ENCODE data around the gene GHRL. TPM values are rescaled to one million over a fixed set of nuclear protein-coding genes. Genes with fewer than 3 reads are reported as not detected.

GHRL gene
- total and polyA plus RNA-seq, 3 donors from 2014 or later: 0.50 to 1.0 (median 0.87) TPM

DNA sequence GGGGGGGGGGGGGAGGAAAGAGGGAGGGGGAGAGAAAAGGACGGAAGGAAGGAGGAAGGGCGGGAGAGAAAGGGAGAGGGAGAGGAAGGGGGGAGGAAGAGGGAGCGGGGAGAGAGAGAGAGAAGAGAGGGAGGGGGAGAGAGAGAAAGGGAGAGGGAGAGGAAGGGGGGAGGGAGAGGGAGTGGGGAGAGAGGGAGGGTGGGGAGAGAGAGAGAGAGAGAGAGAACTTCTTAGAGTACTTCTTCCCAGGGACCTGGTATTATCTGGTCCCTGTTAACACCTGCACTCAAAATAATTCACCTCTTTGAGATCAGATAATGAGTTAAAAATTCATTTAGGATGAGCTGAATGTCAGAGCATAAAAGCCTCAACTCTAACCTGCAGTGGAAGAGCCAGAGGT lies 27.1 kb upstream of the GHRL start:
- WGBS, 2 donors: 0 to 8% methylated on average over 2 to 3 of the region's 3 CpGs

GRCh38 chr3:10319251-10319650 lies 26.5 kb upstream of the GHRL start:
- Histone ChIP-seq H3K27ac (no peak overlapping the region), H3K4me1 (peaks cover 11% of the 10 kb centered on the region), H3K4me3 (no peak overlapping the region), H3K36me3 (ENCODE audit: low read depth, missing control alignments) (peaks cover 4% of the 10 kb centered on the region), H3K27me3 (no peaks in the 10 kb centered on the region), H3K9me3 (no peaks in the 10 kb centered on the region)
- intact Hi-C loops (cut with DNase I; ENCODE audit: low total_unique reads): no loop called here
- TF ChIP-seq, protein P1, sequence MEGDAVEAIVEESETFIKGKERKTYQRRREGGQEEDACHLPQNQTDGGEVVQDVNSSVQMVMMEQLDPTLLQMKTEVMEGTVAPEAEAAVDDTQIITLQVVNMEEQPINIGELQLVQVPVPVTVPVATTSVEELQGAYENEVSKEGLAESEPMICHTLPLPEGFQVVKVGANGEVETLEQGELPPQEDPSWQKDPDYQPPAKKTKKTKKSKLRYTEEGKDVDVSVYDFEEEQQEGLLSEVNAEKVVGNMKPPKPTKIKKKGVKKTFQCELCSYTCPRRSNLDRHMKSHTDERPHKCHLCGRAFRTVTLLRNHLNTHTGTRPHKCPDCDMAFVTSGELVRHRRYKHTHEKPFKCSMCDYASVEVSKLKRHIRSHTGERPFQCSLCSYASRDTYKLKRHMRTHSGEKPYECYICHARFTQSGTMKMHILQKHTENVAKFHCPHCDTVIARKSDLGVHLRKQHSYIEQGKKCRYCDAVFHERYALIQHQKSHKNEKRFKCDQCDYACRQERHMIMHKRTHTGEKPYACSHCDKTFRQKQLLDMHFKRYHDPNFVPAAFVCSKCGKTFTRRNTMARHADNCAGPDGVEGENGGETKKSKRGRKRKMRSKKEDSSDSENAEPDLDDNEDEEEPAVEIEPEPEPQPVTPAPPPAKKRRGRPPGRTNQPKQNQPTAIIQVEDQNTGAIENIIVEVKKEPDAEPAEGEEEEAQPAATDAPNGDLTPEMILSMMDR (IDR thresholded peaks at IDR 0.05): no peak
- no peak for TF ChIP-seq POLR2A (IDR thresholded peaks at IDR 0.05)
- 63 to 66% methylated on average over 6 of the region's 6 CpGs for WGBS, 2 donors
- no peak for DNase-seq

More for the DNA sequence above, 27.1 kb upstream of the GHRL start:
- TF ChIP-seq POLR2A (IDR thresholded peaks at IDR 0.05): no peak
- TF ChIP-seq, protein P1 (IDR thresholded peaks at IDR 0.05): no peak
- intact Hi-C loops (cut with DNase I; ENCODE audit: low total_unique reads): no loop called here
- no peaks in the 10 kb centered on the region for H3K9me3 ChIP-seq
- H3K36me3 ChIP-seq (ENCODE audit: low read depth, missing control alignments): peaks cover 4% of the 10 kb centered on the region
- no peaks in the 10 kb centered on the region for H3K27me3 ChIP-seq
- H3K27ac ChIP-seq: peak overlapping the region in 1 of 2 donors; percentile 71
- DNase-seq: no peak
- peak overlapping the region; percentile 81 to 97 for H3K4me3 ChIP-seq
- H3K4me1 ChIP-seq: peaks cover 11% of the 10 kb centered on the region

DNA sequence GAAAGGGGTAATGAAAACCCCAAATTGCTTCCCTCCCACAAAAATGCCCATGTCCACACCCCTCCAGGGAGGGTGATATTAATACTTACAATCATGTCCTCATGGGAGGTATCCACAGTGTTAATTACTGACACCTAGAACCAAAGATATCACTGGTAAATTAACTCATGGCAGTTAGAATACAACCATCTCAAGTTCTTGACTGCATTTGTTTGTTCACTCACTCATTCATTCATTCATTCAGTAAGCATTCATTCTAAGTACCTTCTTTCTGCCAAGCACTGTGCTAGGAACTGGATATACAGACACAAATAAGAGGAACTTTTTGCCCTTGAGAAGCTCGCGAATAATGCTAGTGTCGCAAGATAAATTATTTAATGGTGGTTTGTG lies 25.2 kb upstream of the GHRL start:
- intact Hi-C loops (cut with DNase I; ENCODE audit: low total_unique reads): no loop called here
- Histone ChIP-seq H3K4me3 (no peak overlapping the region), H3K27ac (no peak overlapping the region), H3K36me3 (ENCODE audit: low read depth, missing control alignments) (peaks cover 4% of the 10 kb centered on the region), H3K4me1 (peaks cover 11% of the 10 kb centered on the region), H3K9me3 (no peaks in the 10 kb centered on the region), H3K27me3 (no peaks in the 10 kb centered on the region)
- DNase-seq: no peak
- WGBS, 2 donors: 91 to 99% methylated on average over 3 of the region's 3 CpGs
- TF ChIP-seq, protein P1 (IDR thresholded peaks at IDR 0.05): no peak
- no peak for TF ChIP-seq POLR2A (IDR thresholded peaks at IDR 0.05)

- peaks cover 11% of the 10 kb centered on the region for H3K4me1 ChIP-seq
- no peak for DNase-seq
- 83 to 89% methylated on average over 4 of the region's 4 CpGs for WGBS, 2 donors
- peaks cover 4% of the 10 kb centered on the region for H3K36me3 ChIP-seq (ENCODE audit: low read depth, missing control alignments)
- H3K27ac ChIP-seq: no peak overlapping the region
- no peak overlapping the region for H3K4me3 ChIP-seq
- H3K27me3 ChIP-seq: no peaks in the 10 kb centered on the region
- TF ChIP-seq, protein P1 (IDR thresholded peaks at IDR 0.05): no peak
- TF ChIP-seq POLR2A (IDR thresholded peaks at IDR 0.05): no peak
- intact Hi-C loops (cut with DNase I; ENCODE audit: low total_unique reads): no loop called here
- no peaks in the 10 kb centered on the region for H3K9me3 ChIP-seq
Measured at GRCh38 chr3:10317311-10317960, 24.7 kb upstream of the GHRL start.

DNA sequence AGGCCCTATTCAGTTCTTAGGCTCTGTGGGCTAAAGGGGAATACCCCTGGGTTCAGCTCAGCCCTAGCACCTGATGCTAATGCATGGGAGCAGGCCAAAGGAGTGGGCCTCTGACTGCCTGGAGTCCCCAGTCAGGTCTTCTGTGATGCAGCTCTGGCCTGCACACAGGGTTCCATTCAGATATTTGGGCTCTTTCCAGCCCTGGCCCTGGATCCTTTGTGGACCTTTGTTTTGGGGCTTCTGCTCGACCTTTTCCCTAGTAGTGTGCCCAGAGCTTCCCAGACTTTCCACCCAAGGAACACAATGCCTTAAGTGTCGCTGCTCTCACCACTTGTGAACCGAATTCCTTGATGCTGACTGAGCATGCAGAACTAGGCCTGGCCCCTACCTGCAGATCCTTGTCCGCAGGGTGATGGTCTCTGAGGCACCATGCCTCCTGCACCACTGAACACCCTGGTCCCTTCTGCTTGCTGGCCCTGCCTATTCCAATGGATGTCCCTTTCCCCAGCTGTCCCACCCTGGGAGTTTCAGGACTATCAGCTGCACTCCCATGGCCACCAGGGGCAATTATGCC lies 23.1 kb upstream of the GHRL start:
- intact Hi-C loops (cut with DNase I; ENCODE audit: low total_unique reads): no loop called here
- WGBS, 2 donors: 85 to 88% methylated on average over 4 of the region's 4 CpGs

More for the DNA sequence above, 23.1 kb upstream of the GHRL start:
- Histone ChIP-seq H3K27me3 (no peaks in the 10 kb centered on the region), H3K36me3 (ENCODE audit: low read depth, missing control alignments) (peaks cover 4% of the 10 kb centered on the region), H3K9me3 (no peaks in the 10 kb centered on the region), H3K4me1 (peaks cover 11% of the 10 kb centered on the region), H3K27ac (no peak overlapping the region), H3K4me3 (no peak overlapping the region)
- DNase-seq: no peak
- TF ChIP-seq POLR2A (IDR thresholded peaks at IDR 0.05): no peak
- TF ChIP-seq, protein P1 (IDR thresholded peaks at IDR 0.05): no peak

Measured in testis (tissue), 3 donors.